Ishikawa (cell line): Measurements from ENCODE around the gene TMPRSS11E.

Experiments used
- EP300 ChIP-seq: IDR thresholded peaks from 2 replicates; pipeline ENCODE4 v1.6.1; 2012; ENCODE audit warnings: borderline replicate concordance
- RAD21 ChIP-seq: IDR thresholded peaks from 2 replicates; pipeline ENCODE4 v1.6.1; 2012; ENCODE audit warnings: low read depth
- TAF1 ChIP-seq: IDR thresholded peaks from 2 replicates; pipeline ENCODE4 v1.6.1; 2012; ENCODE audit warnings: low read depth, mild to moderate bottlenecking
- TEAD4 ChIP-seq: IDR thresholded peaks from 2 replicates; pipeline ENCODE4 v1.6.1; 2012
- USF1 ChIP-seq: IDR thresholded peaks from 2 replicates; pipeline ENCODE4 v1.6.1; 2012
- YY1 ChIP-seq: IDR thresholded peaks from 2 replicates; pipeline ENCODE4 v1.6.1; 2012; ENCODE audit warnings: low read depth
- TF ChIP-seq, protein P1 (sequence below): IDR thresholded peaks from 2 replicates; pipeline ENCODE4 v1.6.1; 2012

DNA sequence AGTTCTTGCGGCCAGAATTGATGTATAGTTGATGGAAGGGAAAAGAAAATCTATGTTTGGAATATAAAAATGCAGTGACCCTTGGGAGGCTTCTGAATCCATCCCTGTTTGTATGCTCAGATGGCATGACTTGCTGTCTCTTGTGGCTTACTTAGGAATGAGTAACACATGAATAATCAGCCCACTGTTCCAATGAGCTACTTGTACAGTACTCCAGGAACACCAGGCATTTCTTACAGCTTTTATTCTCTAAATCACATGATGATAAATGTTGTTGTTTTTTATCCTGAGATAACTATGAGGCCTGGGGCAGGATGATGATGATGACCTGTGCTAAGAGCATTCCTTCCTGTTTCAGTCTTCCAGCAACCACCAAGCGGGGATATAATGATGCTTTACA, 18.9 kb downstream of the TMPRSS11E start:
- no peak for TF ChIP-seq RAD21
- no peak for TF ChIP-seq TEAD4
- TF ChIP-seq EP300 = no peak
- TF ChIP-seq TAF1 = no peak
- TF ChIP-seq YY1 = no peak
- TF ChIP-seq, protein P1, sequence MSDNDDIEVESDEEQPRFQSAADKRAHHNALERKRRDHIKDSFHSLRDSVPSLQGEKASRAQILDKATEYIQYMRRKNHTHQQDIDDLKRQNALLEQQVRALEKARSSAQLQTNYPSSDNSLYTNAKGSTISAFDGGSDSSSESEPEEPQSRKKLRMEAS = no peak
- no peak for TF ChIP-seq USF1
